CD4-positive, alpha-beta T cell treated with Interleukin-15 for 4 hours (primary cell): ENCODE data around the gene MCF2L.
"Not testable (repeated sequence)": the region's sequence is repeated elsewhere in the genome, so short reads cannot be mapped to it uniquely, and the experiment has no call there.

ENCODE experiments used
- DNase-seq: peaks from one replicate; pipeline ENCODE4 v3.0.0-alpha.2; 2020; ENCODE audit warnings: low spot score

The MCF2L gene

GRCh38 chr13:113096745-113097305, 127.8 kb downstream of the MCF2L start:
- DNase-seq: no peak

- no peak for DNase-seq
Observed at GRCh38 chr13:113097651-113098050, 128.6 kb downstream of the MCF2L start.

GRCh38 chr13:113098162-113098732, 129.2 kb downstream of the MCF2L start:
- DNase-seq: no peak

DNA sequence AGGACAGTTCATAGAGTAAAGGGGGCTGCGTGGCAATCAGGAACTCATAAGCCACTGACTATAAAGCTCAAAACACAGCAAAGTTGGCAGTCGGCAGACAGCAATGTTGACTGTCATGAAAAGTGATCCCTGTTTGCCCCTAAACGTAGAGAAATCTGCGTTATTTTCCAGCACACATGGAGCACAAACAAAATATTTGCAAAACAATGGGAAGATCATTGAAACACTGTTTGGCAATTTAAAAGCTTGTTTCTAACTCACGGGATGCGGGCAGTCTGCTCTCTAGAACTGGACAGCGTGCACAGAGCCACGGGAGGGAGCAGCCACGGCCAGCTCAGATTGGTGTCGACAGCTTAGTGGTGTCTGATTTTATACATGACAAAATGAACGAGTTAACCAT, 130.1 kb downstream of the MCF2L start:
- DNase-seq: no peak

DNA sequence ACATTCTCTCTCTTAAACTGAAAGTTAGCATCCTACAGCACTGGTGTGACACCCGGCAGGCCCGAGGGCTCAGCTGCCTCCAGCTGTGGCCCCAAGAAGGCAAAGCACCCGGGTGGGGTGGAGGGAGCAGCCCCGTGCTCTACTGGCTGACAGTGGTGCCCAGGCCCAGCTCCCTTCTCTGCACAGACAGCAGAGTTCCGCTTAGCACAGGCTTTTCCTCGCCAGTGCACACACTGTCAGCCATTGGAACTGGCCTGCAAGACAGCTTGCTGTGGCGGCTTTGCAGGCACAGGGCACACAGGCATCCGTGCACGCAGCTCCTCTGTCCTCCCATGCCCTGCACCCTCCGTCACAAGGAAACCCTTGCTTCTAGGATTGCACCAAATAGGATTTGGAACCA, 133.3 kb downstream of the MCF2L start:
- not testable (repeated sequence) for DNase-seq

DNA sequence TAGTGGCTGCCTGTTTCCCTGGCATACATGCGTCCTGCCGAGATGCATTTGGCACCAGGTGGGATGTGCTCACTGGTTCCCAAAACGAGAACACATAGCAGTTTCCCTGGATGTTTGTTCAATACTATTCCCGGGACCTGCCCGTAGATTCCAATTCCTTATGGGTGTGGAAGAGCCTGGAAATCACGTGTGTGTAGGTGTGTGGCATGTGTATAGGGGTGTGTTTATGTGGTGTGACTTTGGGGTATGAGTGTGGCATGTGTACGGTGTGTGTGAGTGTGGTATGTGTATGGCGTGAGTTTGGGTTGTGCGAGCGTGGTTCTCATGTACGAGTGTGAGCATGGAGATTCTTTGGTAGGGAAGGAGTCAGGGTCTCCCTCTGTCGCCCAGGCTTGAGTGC, 133.7 kb downstream of the MCF2L start:
- DNase-seq: no peak

- no peak for DNase-seq
Observed at GRCh38 chr13:113103646-113104045, 134.6 kb downstream of the MCF2L start.

DNA sequence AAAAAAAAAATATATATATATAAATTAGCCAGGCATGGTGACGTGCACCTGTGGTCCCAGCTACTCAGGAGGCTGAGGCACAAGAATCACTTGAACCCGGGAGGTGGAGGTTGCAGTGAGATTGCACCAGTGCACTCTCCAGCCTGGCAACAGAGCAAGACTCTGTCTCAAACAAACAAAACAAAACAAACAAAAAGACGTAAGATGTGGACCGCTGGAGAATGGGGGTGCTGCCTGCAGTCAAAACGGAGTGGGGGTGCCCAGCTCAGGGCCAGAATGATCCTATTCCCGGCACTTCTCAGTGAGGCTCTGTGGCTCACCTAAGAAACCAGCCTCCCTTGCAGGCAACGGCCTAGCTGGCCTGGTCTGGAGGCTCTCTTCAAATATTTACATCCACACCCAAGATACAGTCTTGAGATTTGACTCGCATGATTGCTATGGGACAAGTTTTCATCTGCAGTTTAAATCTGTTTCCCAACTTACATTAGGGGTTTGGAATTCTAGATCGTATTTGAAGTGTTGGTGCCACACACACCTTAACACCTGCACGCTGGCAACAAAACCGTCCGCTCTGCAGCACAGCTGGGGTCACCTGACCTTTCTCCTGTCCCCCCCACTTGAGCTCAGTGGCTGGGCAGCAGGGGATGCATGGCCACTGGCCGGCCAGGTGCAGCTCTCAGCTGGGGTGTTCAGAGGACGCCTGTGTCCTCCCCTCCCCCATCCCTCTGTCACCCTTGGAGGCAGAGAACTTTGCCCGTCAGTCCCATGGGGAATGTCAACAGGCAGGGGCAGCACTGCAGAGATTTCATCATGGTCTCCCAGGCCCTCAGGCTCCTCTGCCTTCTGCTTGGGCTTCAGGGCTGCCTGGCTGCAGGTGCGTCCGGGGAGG, 136.3 kb downstream of the MCF2L start, which contains the start of gene F7:
Gene F7, plus strand, starts transcription at position 760 of the 889 bp plus-strand sequence. Its CDS starts 51 bp downstream, at position 811.
- no peak for DNase-seq

DNA sequence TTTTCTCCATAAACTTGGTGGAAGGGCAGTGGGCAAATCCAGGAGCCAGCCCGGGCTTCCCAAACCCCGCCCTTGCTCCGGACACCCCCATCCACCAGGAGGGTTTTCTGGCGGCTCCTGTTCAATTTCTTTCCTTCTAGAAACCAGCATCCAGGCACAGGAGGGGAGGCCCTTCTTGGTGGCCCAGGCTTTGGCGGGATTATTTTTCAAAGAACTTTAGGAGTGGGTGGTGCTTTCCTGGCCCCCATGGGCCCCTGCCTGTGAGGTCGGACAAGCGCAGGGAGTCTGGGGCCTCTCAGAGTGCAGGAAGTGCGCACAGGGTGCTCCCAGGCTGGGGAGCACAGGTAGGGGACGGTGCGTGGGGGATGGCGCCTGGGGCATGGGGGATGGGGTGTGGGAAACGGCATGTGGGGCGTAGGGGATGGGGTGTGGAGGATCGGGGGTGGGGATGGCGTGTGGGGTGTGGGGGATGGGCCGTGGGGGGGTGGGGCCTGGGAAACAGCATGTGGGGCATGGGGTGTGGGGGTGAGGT, 137.0 kb downstream of the MCF2L start:
- no peak for DNase-seq

- no peak for DNase-seq
Observed at GRCh38 chr13:113106711-113107351, 137.8 kb downstream of the MCF2L start.

DNA sequence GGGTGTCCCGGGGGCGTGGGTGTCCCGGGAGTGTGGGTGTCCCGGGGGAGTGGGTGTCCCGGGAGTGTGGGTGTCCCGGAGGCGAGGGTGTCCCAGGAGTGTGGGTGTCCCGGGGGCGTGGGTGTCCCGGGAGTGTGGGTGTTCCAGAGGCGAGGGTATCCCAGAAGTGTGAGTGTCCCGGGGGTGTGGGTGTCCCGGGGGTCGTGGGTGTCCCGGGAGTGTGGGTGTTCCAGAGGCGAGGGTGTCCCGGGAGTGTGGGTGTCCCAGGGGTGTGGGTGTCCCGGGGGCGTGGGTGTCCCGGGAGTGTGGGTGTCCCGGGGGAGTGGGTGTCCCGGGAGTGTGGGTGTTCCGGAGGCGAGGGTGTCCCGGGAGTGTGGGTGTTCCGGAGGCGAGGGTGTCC, 139.5 kb downstream of the MCF2L start:
- DNase-seq: not testable (repeated sequence)

- DNase-seq: no peak
Observed at GRCh38 chr13:113109151-113110047, 140.4 kb downstream of the MCF2L start.

GRCh38 chr13:113110048-113110851, 141.2 kb downstream of the MCF2L start:
- DNase-seq: peak; percentile 4

DNA sequence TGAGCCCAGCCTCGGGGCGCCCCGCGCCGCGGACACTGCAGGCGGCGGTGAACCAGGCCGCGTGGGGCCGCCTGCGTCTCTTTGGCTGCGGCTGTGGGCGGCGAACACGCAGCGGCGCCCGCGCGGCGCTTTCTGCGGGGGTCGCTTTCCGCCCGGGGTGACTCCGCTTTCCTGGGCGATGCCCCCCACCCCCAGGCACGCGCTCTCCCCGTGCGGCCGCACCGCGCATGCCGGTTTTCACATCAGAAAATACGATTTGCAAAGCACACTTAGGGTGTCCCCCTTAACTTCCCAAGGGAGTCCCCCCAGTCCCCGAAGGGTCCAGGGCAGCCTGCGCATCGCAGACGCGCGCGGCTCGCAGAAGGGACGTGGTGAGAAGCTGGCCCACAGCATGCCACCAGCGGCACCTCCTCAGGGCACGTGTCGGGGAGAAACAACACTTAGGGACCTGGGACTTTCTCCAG, 141.9 kb downstream of the MCF2L start:
- DNase-seq: no peak

- DNase-seq: not testable (repeated sequence)
Observed at GRCh38 chr13:113111821-113112220, 142.8 kb downstream of the MCF2L start.

- DNase-seq: not testable (repeated sequence)
Observed at GRCh38 chr13:113112475-113112874, 143.5 kb downstream of the MCF2L start.

DNA sequence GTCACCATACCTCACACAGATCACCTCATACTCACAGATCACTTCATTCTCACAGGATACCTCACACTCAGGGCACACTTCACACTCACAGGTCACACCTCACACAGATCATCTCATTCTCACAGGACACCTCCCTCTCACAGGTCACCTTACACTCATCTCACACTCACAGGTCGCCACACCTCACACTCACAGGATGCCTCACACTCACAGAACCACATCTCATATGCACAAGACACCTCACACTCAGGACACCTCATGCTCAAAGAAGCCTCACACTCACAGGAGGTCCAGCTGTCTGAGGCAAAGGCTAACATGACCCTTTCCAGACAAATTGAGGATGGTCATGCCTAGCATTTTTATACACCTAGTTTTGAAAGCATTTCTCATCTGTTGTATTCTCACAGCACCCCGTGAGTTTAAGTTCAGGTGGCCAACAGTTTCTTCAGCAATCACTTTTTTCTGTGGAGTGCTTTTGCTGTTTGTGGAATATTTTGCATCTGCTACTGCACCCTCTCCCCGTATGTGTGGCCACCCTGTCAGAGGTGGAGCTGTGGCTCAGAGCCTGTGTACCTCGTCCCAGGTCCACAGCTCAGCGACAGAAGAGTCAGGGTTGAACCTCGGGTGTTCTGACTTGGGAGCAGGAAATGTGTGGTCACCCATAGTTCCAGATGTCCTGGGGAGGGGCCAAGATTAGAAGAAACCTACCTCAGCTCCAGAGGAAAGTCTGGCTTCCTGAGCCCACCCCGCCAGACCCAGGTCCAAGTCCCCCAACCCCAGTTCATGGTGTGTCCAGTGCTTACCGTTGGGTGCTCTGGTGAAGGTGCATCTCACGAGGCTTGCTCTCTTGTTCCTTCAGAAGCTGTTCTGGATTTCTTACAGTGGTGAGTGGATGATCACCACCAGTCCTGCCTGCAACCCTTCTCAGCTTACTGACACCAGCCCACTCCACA, 144.2 kb downstream of the MCF2L start:
- DNase-seq: no peak

- no peak for DNase-seq
Observed at GRCh38 chr13:113113846-113114271, 144.8 kb downstream of the MCF2L start.
